Brain microvascular endothelial cell (primary cell): Measurements from ENCODE around the gene CIC.

Experiments
- DNase-seq: peaks from one replicate; pipeline ENCODE4 v3.0.0-alpha.2; 2020
- H3K27ac ChIP-seq: fragments of 250-450 bp; sonication (Bioruptor Pico); 2 replicates; pipeline ENCODE4 v1.5.1; 2020; ENCODE audit warnings: mild to moderate bottlenecking, moderate library complexity
- H3K27me3 ChIP-seq: fragments of 250-450 bp; sonication (Bioruptor Pico); replicated peaks from 2 replicates; pipeline ENCODE4 v1.5.1; 2020; ENCODE audit warnings: mild to moderate bottlenecking
- H3K36me3 ChIP-seq: fragments of 250-450 bp; sonication (Bioruptor Pico); replicated peaks from 2 replicates; pipeline ENCODE4 v1.5.1; 2020; ENCODE audit warnings: mild to moderate bottlenecking
- H3K4me3 ChIP-seq: 2 replicates; pipeline ENCODE4 v1.5.1; 2011; ENCODE audit warnings: low read depth, mild to moderate bottlenecking, control low read depth, low read length, moderate library complexity
- CTCF ChIP-seq: IDR thresholded peaks from 2 replicates; pipeline ENCODE4 v1.5.1; 2011; ENCODE audit warnings: low read depth, mild to moderate bottlenecking, moderate library complexity, low read length, control low read depth, inconsistent platforms; ENCODE audit errors: missing control alignments
- in situ Hi-C: cut with HindIII; loops from 2 replicates; pipeline ENCODE4 v1.10.0; 2017; ENCODE audit warnings: low sequenced_read_pairs, low pct_ligation_motif_present

CIC gene

GRCh38 chr19:42291435-42291810 is 22.4 kb downstream of the CIC start:
- H3K27me3 ChIP-seq, result no peaks in the 10 kb centered on the region
- peaks cover 76% of the 10 kb centered on the region for H3K36me3 ChIP-seq
- no peak overlapping the region for H3K27ac ChIP-seq
- DNase-seq, result no peak
- TF ChIP-seq CTCF, result no peak
- H3K4me3 ChIP-seq, result no peak overlapping the region
- in situ Hi-C loops, result no loop called here

- DNase-seq, result no peak
- TF ChIP-seq CTCF, result no peak
- no peak overlapping the region for H3K4me3 ChIP-seq
- no peaks in the 10 kb centered on the region for H3K27me3 ChIP-seq
- H3K27ac ChIP-seq, result no peak overlapping the region
- peaks cover 75% of the 10 kb centered on the region for H3K36me3 ChIP-seq
- in situ Hi-C loops, result no loop called here
These were observed 23.2 kb downstream of the CIC start for GRCh38 chr19:42292042-42292960.

- no peaks in the 10 kb centered on the region for H3K27me3 ChIP-seq
- in situ Hi-C loops, result no loop called here
- no peak overlapping the region for H3K27ac ChIP-seq
- TF ChIP-seq CTCF, result no peak
- DNase-seq, result no peak
- peaks cover 68% of the 10 kb centered on the region for H3K36me3 ChIP-seq
- no peak overlapping the region for H3K4me3 ChIP-seq
These were observed 23.9 kb downstream of the CIC start for GRCh38 chr19:42292963-42293362.

GRCh38 chr19:42293540-42293939 is 24.5 kb downstream of the CIC start:
- no peak for DNase-seq
- Histone ChIP-seq H3K27ac (no peak overlapping the region), H3K36me3 (peaks cover 64% of the 10 kb centered on the region), H3K4me3 (no peak overlapping the region), H3K27me3 (no peaks in the 10 kb centered on the region)
- in situ Hi-C loops, result no loop called here
- peak; percentile 45 for TF ChIP-seq CTCF

GRCh38 chr19:42293948-42294347 is 24.9 kb downstream of the CIC start:
- no peaks in the 10 kb centered on the region for H3K27me3 ChIP-seq
- H3K27ac ChIP-seq, result no peak overlapping the region
- in situ Hi-C loops, result no loop called here
- no peak for DNase-seq
- no peak for TF ChIP-seq CTCF
- H3K36me3 ChIP-seq, result peaks cover 62% of the 10 kb centered on the region
- no peak overlapping the region for H3K4me3 ChIP-seq
